Stimulated activated naive CD8-positive, alpha-beta T cell treated with anti-CD3 and anti-CD28 coated beads, Interleukin-15, amount 100 ng/mL, for 72 hours (primary cell): ENCODE measurements around the gene TNS1.

Experiments
- ATAC-seq: fragments of 150-1000 bp; cut with Tn5 transposase; 2 replicates; pipeline ENCODE4 v1.10.0; 2021; ENCODE audit warnings: mild to moderate bottlenecking, moderate library complexity
- DNase-seq, 2 donors: peaks; one replicate each; pipeline ENCODE4 v3.0.0; 2021 to 2022
- H3K27ac Mint-ChIP-seq, 2 donors: one replicate each; pipeline ENCODE4 v1.8.0; 2022; ENCODE audit warnings: mild to moderate bottlenecking in 2 of 2, mixed read lengths in 2 of 2, moderate library complexity in 2 of 2
- H3K27me3 Mint-ChIP-seq: one replicate; pipeline ENCODE4 v1.8.0; 2022; ENCODE audit warnings: mixed read lengths
- H3K4me1 Mint-ChIP-seq: one replicate; pipeline ENCODE4 v1.8.0; 2022; ENCODE audit warnings: mild to moderate bottlenecking, mixed read lengths
- H3K4me3 Mint-ChIP-seq, 2 donors: one replicate each; pipeline ENCODE4 v1.8.0; 2022; ENCODE audit warnings: mild to moderate bottlenecking in 2 of 2, mixed read lengths in 2 of 2, moderate library complexity in 1 of 2
- H3K9me3 Mint-ChIP-seq, 2 donors: one replicate each; pipeline ENCODE4 v1.8.0; 2022; ENCODE audit warnings: mixed read lengths in 2 of 2

The TNS1 gene

DNA sequence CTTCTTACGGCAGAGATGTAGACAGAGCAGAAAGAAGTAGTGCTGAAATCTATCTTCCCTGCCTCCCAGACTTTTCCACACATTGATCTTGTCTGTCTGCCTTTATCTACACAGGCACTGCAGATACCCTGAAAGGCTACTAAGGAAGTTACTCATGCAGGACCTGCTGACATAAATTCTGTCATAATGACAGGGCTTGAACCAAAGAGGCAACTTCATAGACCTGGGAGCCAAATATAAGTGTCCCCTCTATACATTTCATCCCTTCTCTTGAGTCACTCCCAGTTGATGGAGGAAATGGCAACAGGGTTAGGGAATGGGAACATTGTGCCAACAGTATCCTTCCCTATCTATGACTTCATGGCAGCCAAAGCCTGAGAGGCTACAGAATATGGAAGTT lies 157.5 kb downstream of the TNS1 start:
- peaks cover 8% of the 10 kb centered on the region for H3K27me3 Mint-ChIP-seq
- ATAC-seq, result no peak

DNA sequence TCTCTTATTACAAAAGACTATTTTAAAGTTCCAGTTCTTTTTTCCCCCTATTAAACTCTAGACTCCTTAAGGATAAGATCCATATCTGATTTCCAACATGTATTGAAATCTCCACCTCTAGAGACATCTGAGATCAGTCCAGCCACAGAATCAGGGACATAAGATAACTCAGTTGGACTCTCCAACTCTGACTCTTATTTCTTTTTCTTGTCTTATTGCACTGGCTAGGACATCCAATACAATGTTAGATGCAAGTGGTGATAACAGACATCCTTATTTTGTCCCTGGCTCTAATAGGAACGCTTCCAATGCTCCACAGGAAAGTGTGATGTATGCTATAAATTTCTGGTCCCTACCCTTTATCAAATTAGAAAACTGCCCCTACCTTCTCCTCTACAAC lies 158.1 kb downstream of the TNS1 start:
- Mint-ChIP-seq H3K9me3 (no peaks in the 10 kb centered on the region), H3K27me3 (peaks cover 3% of the 10 kb centered on the region), H3K4me3 (no peak overlapping the region), H3K4me1 (no peaks in the 10 kb centered on the region), H3K27ac (no peak overlapping the region)
- no peak for ATAC-seq
- no peak for DNase-seq

More for the DNA sequence above, 157.5 kb downstream of the TNS1 start:
- Mint-ChIP-seq H3K9me3 (no peaks in the 10 kb centered on the region), H3K4me3 (no peak overlapping the region), H3K27ac (no peak overlapping the region), H3K4me1 (no peaks in the 10 kb centered on the region)
- DNase-seq, result no peak

DNA sequence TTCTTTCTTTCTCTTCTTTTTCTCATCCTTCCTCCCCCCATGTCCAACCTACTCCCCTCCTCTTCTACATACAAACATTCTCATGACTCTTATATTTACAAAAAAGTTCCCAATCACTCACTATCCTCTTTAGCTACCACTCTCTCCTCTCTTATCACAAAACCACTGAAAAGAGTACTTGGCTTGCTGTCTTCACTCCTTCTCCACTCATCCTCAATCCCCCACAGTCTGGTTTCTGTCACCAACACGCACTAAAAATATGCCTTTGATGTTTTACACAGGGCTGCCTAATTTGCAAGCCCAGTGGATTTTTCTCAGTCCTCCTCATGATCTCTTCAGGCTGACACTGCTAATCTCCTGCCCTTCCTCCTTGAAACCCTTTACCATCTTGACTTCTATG lies 159.5 kb downstream of the TNS1 start:
- DNase-seq (no peak), ATAC-seq (no peak)
- Mint-ChIP-seq H3K9me3 (no peaks in the 10 kb centered on the region), H3K4me1 (no peaks in the 10 kb centered on the region), H3K4me3 (no peak overlapping the region), H3K27me3 (no peaks in the 10 kb centered on the region), H3K27ac (no peak overlapping the region)

GRCh38 chr2:217842017-217842416 lies 160.8 kb downstream of the TNS1 start:
- ATAC-seq (no peak), DNase-seq (no peak)
- no peaks in the 10 kb centered on the region for H3K27me3 Mint-ChIP-seq
- no peak overlapping the region for H3K4me3 Mint-ChIP-seq
- H3K4me1 Mint-ChIP-seq, result no peaks in the 10 kb centered on the region
- H3K27ac Mint-ChIP-seq, result no peak overlapping the region
- H3K9me3 Mint-ChIP-seq, result no peaks in the 10 kb centered on the region

DNA sequence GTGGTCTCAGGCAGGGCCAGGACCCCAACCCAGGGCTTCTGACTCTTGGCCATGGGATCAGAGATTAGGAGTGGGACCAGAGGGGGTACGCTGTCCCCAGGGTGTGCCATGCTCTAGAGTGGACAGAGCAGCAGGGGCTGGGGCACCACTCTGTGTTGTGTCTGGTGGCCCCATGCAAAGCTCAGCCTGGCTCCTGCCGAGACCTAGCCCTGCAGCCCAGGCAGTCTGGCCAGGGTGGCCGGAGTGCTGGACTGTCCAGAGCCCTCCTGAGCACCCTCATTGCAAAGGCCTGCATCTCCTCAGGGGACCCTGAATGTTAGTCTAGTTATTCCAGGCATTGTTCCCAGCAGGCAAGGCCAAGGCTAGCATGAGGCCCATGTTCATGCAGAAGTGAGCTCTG lies 162.3 kb downstream of the TNS1 start:
- Mint-ChIP-seq H3K4me1 (no peaks in the 10 kb centered on the region), H3K27ac (no peak overlapping the region)
- ATAC-seq, result no peak

DNA sequence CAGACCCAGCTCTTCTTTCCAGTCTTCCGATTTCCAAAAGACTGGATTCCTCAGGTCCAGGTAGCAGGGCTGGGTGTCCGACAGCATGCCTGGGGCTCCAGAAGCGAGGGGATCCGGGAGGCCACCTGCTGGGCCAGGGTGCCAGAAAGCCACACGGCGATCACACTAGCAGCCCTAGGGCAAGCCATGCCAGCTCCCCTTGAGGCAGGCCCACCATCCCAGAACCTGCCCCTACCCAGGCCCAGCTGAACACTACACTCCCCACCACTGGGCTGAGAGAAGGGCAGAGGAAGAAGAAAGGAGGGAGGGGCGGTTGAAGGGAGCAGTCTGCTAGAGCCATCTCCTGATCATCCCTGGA lies 163.1 kb downstream of the TNS1 start:
- Mint-ChIP-seq H3K27me3 (peaks cover 2% of the 10 kb centered on the region), H3K4me1 (no peaks in the 10 kb centered on the region), H3K4me3 (no peak overlapping the region), H3K27ac (no peak overlapping the region), H3K9me3 (no peaks in the 10 kb centered on the region)
- DNase-seq, result no peak
- no peak for ATAC-seq

More for the DNA sequence above, 162.3 kb downstream of the TNS1 start:
- Mint-ChIP-seq H3K4me3 (no peak overlapping the region), H3K9me3 (no peaks in the 10 kb centered on the region), H3K27me3 (no peaks in the 10 kb centered on the region)
- DNase-seq, result no peak

DNA sequence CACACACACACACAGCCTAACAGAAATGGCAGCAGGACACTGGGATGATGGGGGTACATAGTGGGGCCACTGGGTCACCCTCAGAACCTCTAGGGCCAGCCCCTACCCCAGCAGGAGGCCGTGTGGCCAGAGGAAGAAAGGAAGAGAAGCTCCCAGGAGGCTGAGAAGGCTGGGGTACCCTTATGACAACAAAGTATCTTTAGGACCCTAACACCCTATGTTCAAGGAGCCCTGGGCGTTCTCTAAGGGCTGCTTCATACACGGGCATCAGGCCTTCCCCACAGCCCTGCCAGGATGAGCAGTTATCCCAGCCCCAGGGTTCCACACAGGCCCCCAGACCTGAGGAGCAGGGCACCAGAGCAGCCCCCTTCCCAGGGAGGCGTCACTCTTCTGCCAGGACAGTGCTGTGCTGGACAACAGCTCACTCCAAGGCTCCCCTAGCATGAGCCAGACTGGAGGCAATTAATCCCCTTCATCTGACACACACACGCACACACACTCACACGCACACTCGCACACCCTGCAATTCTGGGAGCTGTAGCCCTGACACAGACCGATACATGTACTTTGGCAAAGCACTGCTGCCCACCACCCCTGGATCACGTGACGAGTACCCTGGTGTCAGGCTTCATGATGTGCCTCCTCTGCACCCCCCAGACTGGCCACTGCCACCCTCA lies 163.6 kb downstream of the TNS1 start:
- ATAC-seq (peak; percentile 12), DNase-seq (no peak)
- Mint-ChIP-seq H3K9me3 (no peaks in the 10 kb centered on the region), H3K27me3 (peaks cover 7% of the 10 kb centered on the region), H3K4me1 (no peaks in the 10 kb centered on the region), H3K27ac (no peak overlapping the region), H3K4me3 (no peak overlapping the region)

DNA sequence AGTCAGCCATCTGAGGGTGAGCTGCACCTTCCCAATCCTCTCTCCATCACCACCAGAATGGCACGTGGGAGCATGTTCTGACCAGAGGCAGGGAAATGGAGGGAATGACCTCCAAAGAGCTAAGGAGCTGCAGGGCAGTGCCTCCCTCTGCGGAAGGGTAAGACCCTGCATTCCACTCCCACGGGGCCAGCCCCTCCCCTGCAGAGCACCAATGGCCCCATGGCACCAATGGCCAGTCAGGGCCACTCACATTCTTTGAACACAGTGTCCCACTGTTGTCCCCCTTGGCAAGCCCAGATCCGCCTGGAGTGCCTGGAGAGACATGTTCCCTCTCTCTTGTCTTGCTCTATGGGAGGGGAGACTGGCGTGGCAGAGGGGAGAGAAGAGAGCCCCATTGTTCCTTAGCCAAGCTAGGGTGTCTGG lies 164.4 kb downstream of the TNS1 start:
- no peaks in the 10 kb centered on the region for H3K4me1 Mint-ChIP-seq
- H3K27ac Mint-ChIP-seq, result no peak overlapping the region
- no peak overlapping the region for H3K4me3 Mint-ChIP-seq
- no peaks in the 10 kb centered on the region for H3K9me3 Mint-ChIP-seq
- ATAC-seq (no peak), DNase-seq (no peak)
- peaks cover 7% of the 10 kb centered on the region for H3K27me3 Mint-ChIP-seq

- no peaks in the 10 kb centered on the region for H3K9me3 Mint-ChIP-seq
- no peak overlapping the region for H3K27ac Mint-ChIP-seq
- H3K4me1 Mint-ChIP-seq, result no peaks in the 10 kb centered on the region
- no peak for DNase-seq
- H3K27me3 Mint-ChIP-seq, result peaks cover 7% of the 10 kb centered on the region
- ATAC-seq, result no peak
- H3K4me3 Mint-ChIP-seq, result no peak overlapping the region
These were observed 165.3 kb downstream of the TNS1 start for GRCh38 chr2:217837530-217837929.

GRCh38 chr2:217836901-217837491 lies 165.8 kb downstream of the TNS1 start:
- Mint-ChIP-seq H3K9me3 (no peaks in the 10 kb centered on the region), H3K4me3 (no peak overlapping the region), H3K27ac (no peak overlapping the region), H3K4me1 (no peaks in the 10 kb centered on the region), H3K27me3 (peaks cover 7% of the 10 kb centered on the region)
- DNase-seq, result no peak
- no peak for ATAC-seq

- Mint-ChIP-seq H3K4me1 (no peaks in the 10 kb centered on the region), H3K9me3 (no peaks in the 10 kb centered on the region), H3K27me3 (peaks cover 7% of the 10 kb centered on the region), H3K27ac (no peak overlapping the region), H3K4me3 (no peak overlapping the region)
- DNase-seq, result no peak
- ATAC-seq, result no peak
These were observed 166.6 kb downstream of the TNS1 start for GRCh38 chr2:217835931-217836891.

GRCh38 chr2:217834744-217835513 lies 167.9 kb downstream of the TNS1 start:
- ATAC-seq (no peak), DNase-seq (no peak)
- no peaks in the 10 kb centered on the region for H3K9me3 Mint-ChIP-seq
- peaks cover 7% of the 10 kb centered on the region for H3K27me3 Mint-ChIP-seq
- no peaks in the 10 kb centered on the region for H3K4me1 Mint-ChIP-seq
- no peak overlapping the region for H3K27ac Mint-ChIP-seq
- H3K4me3 Mint-ChIP-seq, result no peak overlapping the region

DNA sequence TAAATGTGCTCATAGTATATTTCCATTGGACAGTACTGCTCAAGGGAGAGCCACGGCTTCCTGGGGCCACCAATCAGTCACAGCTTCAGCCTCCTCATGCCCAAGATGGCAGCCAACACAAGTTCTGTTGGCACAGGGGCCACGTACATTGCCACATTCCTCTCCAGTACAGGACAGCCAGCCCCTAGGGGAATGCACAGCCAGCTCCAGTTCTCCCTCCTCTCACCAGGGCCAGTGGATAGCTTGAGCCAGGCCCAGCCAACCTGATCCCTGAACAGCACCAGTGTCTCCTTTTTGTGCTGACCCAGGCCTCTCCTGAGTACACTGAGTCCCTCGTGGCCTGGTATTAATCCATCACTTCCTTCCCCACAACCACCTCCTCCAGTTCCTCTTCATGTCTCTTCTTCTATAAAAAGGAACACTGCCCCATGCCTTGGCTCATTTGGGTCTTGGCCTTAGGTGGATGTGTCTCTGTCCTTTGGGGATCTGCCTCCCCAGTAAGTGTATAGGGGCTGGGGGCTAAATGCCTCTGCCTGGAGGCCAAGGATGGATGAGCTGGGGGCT lies 168.7 kb downstream of the TNS1 start:
- Mint-ChIP-seq H3K4me1 (no peaks in the 10 kb centered on the region), H3K4me3 (no peak overlapping the region), H3K9me3 (no peaks in the 10 kb centered on the region), H3K27me3 (peaks cover 7% of the 10 kb centered on the region), H3K27ac (peak overlapping the region in 1 of 2 donors; percentile 44)
- DNase-seq, result no peak
- ATAC-seq, result no peak

DNA sequence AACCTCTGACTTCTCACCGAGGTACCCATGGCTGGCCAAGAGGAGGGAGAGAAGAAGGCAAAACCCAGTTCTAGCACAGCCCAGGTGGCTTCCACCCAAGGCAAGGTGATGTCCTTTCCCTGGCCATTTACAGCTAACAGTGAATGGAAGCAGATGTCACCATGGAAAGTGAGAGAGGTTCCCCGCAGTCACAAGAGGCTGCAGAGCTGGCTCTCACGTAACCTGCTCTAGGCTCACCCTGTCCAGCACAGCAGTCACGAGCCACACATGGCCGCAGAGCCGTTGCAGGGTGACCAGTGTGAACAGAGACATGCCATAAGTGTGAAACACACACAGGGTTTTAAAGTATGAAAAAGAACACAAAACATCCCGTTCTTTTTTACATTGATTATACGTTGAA lies 169.4 kb downstream of the TNS1 start:
- DNase-seq, result no peak
- no peak for ATAC-seq
- H3K27ac Mint-ChIP-seq, result no peak overlapping the region
- no peaks in the 10 kb centered on the region for H3K9me3 Mint-ChIP-seq
- no peak overlapping the region for H3K4me3 Mint-ChIP-seq
- H3K4me1 Mint-ChIP-seq, result no peaks in the 10 kb centered on the region
- H3K27me3 Mint-ChIP-seq, result peaks cover 7% of the 10 kb centered on the region

DNA sequence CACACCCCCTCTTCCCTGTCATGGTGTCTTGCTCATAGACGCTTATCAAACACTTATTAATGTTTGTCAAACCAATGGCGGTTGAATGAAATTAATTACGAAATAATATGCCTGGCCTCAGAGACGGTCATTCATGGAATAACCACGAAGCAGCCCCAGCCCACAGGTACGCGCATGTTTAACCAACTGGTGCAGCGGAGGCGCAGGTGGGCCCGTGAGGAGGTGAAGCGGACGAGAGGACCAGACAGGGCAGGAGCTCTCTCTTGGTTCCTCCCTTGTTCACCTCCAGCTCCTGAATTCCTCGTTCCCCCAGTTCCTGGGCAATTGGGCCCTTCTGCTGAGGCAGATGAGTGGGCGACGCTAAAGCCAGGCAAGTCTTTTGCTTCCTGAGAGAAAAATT lies 169.8 kb downstream of the TNS1 start:
- Mint-ChIP-seq H3K4me3 (no peak overlapping the region), H3K4me1 (no peaks in the 10 kb centered on the region), H3K9me3 (no peaks in the 10 kb centered on the region), H3K27me3 (peaks cover 7% of the 10 kb centered on the region), H3K27ac (no peak overlapping the region)
- no peak for DNase-seq
- no peak for ATAC-seq
